HG02571 (cell line): ENCODE results near the gene FAM120A.

Experiments used
- ATAC-seq: cut with Tn5 transposase; IDR thresholded peaks from one replicate; pipeline ENCODE4 v1.9.1; 2021; ENCODE audit warnings: mild to moderate bottlenecking, moderate library complexity; ENCODE audit not compliant: unreplicated experiment

FAM120A gene

DNA sequence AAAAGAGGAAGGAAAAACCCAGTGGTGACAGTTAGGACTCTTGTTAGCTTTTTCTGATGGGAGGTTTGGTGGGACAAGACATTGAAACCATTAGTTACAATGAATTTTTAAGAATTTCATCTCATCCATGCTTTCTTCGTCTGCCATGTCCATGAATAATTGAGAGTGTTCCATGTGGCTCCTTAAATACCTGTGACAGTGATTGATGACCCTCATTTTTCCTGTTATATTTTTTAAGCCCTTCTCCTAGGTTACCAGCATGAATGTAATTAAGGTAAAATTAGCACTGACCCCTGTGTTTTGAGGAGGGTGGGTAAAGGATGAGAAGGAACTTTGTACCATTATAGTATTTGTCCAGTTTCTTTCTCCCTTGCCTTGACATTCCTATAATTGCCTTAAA is 101.4 kb downstream of the FAM120A start:
- no peak for ATAC-seq

DNA sequence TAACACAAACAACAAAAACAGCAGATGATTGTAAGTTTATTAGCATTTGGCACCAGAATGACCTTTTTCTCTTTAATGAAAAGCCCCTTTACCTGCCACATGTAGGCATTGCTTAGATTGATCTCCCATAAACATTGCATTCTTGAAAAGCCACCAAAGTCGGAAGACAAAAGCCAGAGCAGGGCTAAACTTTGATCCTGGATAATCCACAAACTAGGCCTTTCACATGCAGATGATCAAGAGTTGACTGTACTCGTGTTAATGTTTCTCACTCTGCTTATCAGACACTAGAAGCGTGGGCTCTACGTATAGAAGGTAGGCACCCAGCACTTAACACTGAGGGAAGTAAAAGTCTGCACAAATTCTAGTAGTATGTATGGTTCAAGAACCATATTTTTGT is 103.9 kb downstream of the FAM120A start:
- no peak for ATAC-seq

DNA sequence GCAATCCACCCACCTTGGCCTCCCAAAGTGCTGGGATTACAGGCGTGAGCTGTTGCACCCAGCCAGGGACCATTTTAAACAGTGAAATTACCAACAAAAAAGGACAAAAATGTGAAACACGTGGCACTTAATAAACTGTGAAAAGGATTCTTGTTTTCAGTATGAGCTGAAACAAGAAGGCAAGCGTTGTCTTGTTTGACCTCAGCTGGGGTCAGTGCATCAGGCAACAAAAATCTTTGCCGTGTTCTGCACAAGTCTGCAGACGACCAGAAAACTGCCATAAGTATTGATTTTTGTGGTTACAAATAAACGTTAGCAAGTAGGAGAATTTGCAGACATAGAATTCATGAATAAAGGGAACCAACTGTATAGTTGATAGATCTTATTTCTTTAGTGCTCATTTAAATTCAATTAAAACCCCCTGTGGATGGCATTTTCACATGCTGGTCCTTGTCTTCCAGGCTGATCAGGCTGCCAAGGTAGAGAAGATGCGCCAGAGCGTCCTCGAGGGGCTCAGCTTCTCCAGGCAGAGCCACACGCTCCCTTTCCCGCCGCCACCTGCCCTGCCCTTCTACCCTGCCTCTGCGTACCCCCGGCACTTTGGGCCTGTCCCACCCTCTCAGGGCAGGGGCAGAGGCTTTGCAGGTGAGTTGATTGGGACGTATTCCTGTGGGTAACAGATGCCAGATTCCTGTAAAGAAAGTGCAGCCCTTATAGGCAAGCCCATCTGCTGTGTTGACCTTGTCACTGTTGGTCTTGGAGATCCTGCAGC is 106.1 kb downstream of the FAM120A start:
- ATAC-seq, result no peak

DNA sequence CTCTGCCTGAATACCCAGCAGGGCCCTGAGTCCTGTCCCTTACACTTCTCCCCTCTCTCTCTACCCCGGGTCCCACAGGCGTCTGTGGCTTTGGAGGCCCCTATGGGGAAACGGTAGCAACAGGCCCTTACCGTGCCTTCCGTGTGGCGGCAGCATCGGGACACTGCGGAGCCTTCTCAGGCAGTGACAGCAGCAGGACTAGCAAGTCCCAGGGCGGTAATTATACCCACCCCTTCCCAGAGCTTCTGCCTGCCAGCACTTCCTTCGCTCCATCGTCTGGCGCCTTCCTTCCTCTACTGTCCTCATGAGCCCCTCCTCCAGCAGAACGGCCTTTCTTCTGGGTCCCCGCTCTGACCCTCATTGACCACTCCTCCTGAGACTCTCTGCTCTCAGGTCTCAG is 107.0 kb downstream of the FAM120A start:
- ATAC-seq, result no peak

DNA sequence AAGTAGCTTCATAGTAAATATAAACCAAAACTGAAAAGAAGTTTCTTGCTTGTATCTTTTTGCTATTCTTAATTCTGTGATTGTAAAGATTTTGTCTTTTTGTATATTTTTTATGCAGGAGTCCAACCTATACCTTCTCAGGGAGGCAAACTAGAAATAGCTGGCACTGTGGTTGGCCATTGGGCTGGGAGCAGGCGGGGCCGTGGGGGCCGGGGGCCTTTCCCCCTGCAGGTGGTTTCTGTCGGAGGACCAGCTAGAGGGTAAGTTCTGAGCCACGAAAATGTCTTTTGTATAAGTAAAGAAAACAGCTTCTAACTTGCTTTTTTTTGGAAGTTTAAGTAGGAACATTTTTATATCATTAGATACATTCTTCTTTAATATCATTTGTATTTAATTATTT is 109.5 kb downstream of the FAM120A start:
- no peak for ATAC-seq

DNA sequence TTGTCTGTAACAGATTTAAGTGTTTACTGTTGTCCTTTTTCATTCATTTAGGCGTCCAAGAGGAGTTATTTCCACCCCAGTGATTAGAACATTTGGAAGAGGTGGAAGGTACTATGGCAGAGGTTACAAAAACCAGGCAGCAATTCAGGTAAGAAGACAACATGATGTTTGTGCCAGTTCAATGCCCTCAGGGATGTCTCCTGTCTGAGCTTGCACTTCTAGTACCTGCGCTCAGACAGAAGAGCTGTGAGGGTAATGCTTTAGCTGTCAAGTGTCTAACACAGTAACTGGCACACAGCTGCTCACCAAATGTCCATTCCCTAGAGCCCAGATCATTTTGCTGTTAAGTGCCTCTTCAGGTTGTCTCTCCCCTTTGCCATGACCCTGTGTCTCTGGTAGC is 110.7 kb downstream of the FAM120A start:
- ATAC-seq, result no peak

DNA sequence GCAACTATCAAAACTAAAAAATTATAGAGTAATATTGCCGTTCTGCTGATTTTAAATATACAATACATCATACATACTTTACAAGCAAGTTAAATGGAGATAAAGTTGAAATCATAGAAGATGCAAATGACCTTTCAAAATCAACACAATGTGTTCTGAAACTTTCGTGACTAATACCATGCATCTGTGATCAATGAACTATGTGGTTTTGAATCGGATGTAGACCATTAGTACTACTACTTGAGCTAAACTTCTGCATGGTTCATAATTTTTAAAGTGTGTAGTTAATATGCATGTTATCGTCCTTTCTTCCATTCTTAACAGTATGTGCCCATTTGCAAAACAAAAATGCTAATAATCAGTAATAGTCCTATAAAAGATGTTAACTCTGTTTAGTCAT is 113.6 kb downstream of the FAM120A start:
- no peak for ATAC-seq

DNA sequence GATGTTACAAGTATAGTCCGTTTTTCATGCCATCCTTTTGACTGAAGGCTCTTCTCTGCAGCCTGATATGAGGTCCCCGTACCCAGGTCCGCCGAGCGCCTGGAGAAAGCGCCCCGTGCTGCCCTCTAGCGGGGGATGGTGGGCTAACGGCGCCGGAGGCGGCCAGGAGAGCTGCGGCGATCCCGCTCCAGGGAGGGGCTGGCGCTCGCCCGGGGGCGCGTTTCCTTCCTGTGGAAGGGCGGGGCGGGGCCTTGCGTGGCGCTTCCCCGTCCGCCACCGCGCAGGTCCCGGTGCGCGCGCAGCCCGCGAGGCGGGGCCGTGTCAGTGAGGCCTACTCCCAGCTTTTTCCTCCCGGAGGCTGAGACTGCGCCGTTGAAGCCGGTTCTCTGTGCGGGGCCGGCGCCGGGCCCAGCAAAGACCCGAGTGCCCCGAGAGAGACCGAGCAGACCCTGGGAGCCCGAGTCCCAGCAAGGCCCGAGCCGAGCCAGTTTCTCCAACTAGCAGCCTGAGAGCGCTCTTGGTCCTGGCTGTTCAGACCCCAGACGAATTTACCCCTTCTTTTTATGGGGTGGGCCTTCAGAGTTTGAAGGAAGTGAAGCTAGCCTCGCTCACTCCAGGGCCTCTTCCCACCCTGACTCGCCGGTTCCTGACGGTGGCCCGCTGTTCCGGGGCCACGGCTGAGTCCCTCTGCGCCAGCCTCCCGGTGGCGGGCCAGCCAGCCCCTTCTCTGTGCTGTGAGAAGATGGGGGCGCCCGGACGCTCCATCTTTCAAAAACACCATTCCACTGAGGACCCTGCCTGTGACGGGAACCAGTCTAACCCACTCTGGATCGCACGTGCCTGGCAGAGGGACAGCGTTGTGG is 115.2 kb downstream of the FAM120A start:
- ATAC-seq, result peak; percentile 87

DNA sequence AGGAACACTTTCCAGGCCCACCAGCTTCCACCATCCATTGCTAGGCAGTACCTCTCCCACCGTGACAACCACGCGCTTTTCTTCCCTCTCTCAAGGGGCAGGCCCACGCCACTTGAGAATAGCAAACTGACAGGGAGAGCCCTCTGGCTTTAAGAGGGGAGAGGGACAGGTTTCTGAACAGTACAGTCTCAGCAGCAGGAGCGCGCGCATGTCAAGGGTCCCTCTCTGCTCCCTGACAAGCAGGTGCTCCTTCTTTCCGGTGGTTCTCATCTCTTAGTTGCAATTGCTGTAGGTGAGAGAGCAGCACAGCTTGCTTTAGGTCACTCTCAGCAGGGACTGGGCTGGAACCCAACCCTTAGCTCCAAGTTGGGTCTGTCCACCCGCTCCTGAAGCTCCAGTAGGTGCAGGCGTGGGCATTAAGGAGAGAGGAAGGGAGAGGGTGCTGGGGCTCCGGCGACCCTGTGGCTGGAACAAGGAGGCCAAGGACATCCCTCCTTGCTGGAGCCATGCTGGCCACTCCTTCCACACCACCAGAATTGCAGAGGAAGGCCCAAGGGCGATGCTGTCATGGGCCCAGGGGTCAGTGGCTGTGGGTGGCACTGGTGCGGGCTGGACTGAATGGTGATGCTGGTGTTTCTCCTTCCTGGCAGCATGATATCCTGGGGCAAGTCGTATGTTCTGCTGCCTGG is 115.9 kb downstream of the FAM120A start:
- no peak for ATAC-seq

DNA sequence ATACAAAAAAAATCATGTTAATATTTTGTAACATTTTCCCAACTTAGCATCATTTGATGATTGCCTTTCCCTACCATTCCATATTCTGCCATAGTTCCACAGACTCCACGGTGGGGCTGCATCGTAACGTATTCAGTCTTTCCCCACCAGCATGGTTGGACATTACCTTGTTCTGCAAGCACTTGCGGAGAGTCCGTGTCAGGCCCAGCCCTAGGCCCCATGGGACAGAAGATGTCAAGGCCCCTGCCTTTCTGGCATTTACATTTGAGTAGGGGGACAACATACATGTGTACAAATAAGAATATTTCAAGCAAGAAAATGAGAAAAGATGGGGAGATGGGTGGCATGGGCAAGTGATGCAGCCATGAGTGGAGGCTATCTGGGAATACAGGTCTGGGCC is 116.7 kb downstream of the FAM120A start:
- no peak for ATAC-seq

DNA sequence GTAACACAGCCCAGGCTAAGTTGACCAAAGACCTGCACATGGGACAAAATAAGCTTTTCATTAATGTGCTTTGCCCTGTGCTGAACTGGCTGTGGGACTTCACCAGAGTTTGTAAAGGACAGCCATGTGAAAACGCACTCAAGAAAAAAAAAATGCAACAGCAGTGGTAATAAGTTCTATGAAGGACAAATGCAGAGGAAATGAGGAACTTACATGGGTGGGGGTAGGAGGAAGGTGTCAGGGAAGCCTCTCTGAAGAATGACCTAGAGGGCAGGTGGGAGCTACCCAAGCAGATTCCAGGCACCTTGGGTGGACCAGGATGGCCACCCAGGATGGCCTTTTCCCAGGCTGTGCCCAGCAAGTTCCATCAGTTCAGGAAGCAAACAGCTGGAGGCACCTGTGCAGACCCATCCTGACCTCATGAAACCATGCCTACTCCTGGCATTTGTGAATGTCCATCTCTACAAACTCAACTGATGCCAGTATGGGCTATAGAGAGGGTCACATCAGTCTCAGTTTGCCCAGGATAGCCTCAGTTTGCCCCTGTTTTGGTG is 118.2 kb downstream of the FAM120A start:
- ATAC-seq, result no peak

DNA sequence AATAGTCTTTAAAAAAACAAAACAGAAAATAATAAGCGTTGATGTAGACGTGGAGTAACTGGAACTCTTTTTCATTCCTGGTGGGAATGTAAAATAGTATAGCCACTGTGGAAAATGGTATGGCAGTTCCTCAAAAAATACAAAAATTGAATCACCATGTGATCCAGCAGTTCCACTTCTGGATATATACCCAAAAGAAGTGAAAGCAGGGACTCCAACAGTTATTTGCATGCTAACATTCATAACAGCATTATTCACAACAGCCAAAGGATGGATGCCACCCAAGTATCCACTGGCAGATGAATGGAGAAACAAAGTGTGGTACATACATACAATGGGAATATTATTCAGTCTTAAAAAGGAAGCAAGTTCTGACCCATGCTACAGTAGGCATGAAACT is 120.7 kb downstream of the FAM120A start:
- no peak for ATAC-seq

DNA sequence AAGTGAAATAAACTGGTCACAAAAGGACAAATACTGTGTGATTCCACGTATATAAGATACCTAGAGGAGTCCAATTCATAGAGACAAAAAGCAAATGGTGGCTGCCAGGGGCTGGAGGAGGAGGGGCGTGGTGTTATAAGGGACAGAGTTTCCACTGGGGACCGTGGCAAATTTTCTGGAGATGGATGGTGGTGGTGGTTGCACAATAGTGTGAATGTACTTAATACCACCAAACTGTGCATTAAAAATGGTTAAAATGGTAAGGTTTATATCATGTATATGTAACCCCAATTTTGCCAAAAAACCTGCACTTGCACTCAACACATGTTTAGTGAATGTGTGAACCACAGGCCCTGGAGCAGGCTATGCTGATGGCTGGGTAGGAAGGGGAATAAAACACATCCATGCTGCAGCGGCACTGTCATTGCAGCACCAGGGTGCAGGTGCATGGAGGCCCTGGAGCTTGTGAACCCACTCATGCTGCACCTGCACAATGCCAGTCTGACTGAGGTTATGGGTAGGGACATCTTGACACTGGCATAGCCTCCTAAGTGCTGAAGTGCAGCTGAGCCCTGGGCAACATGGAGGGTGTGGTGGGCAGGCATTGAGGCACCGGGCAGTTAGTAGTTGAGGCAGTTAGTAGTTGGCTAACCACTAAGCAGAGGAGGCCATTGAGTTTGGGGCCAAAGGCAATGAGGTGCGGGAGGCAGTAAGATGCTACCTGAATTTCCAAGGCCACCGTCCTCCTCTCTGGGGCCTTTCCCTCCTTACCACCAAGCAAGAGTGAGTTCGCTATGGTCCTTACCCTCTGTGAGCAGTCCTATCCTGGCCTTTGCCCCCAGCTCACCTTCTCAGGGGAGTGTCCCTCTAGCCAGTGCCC is 121.4 kb downstream of the FAM120A start:
- no peak for ATAC-seq

DNA sequence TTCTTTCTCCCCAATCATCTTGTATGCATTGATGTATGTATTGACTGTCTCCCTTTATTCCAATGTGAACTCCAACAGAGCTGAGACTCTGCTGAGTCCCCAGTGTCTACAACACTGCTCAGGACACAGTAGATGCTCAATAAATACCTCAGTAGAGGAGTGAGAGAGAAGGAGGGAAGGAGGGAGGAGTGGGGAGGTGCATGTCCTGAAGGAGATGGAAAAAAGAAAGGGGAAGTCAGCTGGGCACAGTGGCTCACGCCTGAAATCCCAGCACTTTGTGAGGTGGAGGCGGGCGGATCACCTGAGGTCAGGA is 122.0 kb downstream of the FAM120A start:
- ATAC-seq, result no peak

DNA sequence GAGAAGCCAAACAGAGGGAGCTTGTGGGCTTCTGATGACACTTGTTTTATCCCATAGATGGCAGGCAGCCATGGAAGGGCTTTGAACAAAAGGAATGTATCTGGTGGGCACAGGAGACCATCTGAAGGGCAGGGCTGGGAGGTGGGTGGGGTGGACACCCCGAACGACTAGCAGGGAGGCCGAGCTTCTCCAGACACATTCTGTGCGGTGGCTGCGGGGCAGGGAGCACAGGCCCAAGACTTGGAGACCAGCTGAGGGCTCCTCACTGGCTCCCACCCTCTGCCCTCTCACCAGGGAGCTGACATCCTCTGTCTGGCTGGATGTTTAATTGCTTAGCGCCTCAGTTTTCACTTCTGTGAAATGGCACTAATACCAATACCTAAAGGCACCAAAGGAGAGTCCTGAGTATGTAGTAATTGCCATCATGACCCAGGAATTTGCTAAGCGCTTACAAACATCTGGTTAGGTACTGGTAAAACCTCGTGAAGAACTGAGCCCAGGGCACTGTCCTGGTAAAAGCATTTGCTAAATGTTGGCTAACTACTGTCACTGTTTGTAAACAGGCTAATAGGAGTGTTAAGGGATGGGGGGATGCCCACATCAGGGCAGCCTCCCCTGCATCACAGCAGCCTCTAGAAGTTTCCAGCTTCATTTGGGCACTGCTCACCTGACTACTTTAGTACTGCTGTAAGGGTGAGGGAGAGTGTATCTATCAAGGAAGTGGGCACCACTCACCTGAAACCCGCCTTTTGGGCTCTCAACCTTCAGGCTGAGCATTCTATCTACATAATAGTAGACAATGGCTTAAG is 122.8 kb downstream of the FAM120A start:
- ATAC-seq, result no peak

DNA sequence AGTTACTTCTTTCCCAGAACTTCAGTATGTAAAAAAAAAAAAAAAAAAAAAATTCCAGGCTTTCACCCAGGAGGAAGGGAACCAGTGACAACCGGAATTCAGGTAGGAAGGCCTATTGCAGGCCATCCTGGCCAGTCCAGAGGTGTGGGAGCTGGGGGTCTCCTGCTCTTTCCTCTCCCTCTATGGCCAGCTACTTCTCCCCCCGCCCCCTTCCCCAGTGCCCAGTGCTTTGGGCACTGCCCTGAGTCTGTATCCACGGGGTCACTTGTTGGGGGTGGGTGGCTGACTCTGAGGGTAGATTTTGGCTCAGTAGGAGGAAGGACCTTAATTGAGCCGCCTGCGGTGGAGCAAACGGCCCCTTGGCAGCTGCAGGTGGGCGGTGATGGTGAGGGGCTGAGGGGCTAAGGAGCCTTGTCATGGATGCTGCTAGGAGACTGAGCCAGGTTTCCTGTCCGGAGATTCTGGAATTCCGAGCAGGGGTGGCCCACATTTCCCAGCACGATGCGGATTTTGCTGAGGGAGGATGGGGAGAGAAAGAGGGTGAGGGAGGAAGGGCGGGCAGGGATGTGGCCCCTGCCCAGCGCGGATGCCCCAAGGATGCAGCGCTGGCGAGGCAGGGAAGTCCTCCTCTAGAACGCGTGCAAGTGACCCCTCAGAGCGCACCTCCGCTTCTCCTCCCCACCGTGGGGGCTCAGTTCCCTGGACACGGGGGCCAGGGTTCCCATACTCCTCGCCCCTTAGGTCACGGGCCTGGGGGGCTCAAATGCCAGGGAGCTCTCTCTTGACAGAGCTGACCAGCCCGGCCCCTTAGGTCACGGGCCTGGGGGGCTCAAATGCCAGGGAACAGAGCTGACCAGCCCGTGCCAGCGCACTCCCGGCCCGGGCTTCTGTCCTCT is 123.7 kb downstream of the FAM120A start:
- no peak for ATAC-seq

DNA sequence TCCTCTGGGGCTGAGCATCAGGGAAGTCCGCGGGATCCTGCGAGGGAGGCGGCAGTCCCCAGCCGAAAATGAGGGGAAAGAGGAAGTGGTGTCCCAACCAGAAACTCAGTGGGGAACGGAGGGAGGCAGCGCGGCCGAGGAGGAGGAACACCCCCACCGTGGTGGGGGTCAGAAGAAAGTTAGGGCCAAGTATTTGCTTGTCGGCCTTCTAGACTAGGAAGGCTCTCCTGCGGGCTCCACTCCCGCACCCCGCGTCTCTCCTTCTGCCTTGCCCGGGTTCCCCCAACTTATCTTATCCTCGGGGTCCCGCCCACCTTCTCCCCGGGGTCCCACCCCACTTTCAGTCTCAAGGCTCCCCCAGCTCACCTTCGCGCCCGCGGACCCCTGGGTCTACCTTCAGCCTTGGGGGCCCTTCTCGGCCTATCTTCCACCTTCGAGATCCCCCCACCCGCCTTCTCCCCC is 124.3 kb downstream of the FAM120A start:
- ATAC-seq, result no peak

DNA sequence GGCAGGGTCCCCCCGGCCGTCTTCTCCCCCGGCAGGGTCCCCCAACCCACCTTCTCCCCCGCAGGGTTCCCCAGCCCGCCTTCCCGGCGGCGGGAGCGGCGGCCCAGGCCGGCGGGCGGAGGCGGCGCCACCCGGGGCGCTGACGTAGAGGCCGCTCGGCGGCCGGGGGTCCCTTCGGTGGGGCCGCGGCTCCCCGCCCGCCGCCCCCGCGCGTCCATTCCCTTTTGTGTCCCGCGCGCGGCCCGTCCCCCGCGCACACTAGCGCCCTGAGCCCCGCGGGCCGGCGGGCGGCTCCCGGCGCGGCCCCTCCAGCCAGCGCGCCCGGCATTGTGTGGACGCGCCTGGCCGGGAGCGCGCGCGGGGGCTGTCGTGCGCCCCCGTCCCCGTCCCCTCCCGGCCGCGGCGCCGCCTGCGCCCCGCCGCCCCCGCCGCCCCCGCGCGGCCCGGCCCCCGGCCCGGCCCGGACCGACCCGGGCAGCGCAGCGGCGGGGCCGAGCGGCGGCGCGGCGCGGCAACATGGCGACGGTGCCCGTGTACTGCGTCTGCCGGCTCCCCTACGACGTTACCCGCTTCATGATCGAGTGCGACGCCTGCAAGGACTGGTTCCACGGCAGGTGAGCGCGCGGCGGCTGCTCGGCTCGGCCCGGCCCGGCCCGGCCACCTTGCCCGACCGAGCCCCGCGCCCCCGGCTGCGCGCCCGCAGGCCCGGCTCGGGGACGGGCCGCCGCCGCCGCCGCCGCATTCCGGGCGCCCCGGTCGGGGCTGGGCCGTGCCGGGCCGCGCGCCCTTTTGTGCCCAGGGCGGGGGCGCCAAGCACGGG is 125.0 kb downstream of the FAM120A start, which contains the start of gene PHF2:
PHF2 (plus strand) TSS at position 327 of the 820 bp plus-strand sequence; CDS start at position 517, 190 bp downstream.
- ATAC-seq, result no peak
